SKM-1 treated with dmso at 0.1 percent for 144 hours (cell line): Measurements from ENCODE around the gene RFPL3.
"Not testable (repeated sequence)": the region's sequence is repeated elsewhere in the genome, so short reads cannot be mapped to it uniquely, and the experiment has no call there.

Experiments used
- DNase-seq: peaks from one replicate; lab custom pipeline; 2025; ENCODE audit not compliant: unreplicated experiment; lab: John Stamatoyannopoulos, UW

Gene RFPL3

DNA sequence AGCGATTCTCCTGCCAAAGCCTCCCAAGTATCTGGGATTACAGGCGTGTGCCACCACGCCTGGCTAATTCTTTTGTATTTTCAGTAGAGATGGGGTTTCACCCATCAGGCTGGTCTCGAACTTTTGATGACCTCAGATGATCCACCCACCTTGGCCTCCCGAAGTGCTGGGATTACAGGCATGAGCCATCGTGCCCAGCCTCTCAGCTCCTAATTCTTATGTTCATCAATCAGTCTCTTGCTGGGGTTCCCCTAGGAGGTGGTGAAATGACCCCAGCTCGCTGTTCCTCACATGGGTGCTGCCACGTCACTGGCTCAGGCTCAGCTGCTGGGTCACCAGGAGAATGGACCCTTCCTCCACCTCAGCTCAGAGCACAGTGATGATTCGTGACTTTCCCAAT is at the start of gene RFPL3:
RFPL3 (plus strand) TSS at position 301 of the 400 bp plus-strand sequence. CDS start 205 bp downstream, outside the sequence.
- not testable (repeated sequence) for DNase-seq

DNA sequence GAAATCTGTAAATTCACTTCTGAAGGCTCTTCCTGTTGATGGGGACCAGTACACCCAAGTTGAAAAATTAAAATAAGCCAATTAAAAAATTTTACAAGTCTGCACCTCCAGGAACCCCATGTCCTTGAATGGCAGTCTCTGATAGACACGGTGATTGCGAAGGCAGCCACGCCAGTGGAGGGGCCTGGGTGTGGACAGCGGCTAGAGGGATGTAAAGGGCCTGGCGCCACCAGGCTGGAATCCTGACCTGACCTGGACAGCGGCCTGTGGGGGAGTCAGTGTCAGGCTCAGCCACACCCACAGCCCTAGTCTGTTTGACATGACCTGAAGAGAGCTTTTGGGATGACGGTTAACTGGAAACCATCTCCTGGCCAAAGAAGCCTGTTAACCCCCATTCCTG is 49.5 kb upstream of the RFPL3 start:
- DNase-seq = no peak

DNA sequence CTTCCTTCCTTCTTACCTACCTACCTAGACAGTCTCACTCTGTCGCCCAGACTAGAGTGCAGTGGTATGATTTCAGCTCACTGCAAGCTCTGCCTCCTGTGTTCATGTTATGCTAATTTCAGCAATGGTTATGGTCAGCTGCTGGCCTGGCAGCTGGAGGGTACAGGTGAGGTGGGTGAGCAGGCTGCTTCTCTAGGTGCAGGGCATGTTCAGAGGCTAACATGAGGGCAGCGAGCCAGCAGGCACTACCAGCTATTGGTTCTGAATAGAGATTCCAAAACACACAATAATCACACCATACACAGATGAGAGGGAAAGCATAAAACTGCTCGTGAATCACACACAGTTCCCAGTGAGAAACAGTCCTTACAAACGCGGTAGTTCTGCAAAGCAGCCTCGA is 48.7 kb upstream of the RFPL3 start:
- DNase-seq = no peak

DNA sequence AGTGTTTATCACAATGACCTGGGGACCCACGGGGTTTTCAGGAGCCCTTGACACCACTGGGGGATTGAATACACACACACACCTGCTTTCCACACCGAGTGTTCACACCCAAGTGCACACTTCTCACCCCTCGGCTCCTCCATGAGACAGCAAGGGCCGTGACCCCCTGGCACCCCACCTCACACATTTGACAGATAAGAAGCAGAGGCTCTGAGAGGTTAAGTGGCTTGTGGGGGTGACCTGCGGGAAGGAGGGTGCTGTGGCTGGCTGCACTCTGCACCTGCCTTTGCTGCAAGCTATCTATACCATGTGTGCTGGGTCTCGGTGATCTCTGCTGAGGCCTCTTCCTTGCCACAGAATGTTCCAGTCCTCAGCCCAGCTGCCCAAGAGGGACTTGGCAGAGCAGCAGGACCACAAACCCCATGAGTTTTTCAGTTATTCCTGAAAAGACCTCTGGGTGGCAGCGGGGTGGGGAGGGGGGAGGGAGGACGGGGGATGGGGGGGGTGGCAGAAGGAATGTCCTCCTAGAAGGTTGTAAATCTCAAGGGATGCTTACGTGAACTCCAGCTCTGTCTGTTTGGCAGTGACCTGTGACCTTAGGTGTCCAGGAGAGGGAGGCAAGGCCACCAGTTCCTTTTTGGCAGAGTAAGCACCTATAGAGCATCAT is 47.9 kb upstream of the RFPL3 start:
- no peak for DNase-seq

DNA sequence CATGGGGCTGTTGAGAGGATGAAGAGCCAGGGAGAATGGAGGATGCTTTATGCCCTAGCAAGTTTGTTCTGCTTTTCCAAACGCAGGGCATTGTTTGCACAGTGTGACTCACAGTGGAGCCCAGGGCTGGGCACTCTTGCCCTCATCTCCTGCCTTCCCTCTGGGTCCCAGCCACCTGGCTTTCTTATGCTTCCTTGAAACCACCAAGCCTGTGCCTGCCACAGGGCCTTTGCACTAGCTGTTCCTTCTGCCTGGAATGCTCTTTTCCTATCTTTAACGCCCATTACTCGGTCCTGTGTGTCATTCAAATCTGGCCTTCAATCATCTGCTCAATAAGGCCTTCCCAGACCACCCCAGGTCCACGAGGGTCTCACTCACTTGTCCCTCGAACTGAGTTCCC is 46.9 kb upstream of the RFPL3 start:
- no peak for DNase-seq

DNA sequence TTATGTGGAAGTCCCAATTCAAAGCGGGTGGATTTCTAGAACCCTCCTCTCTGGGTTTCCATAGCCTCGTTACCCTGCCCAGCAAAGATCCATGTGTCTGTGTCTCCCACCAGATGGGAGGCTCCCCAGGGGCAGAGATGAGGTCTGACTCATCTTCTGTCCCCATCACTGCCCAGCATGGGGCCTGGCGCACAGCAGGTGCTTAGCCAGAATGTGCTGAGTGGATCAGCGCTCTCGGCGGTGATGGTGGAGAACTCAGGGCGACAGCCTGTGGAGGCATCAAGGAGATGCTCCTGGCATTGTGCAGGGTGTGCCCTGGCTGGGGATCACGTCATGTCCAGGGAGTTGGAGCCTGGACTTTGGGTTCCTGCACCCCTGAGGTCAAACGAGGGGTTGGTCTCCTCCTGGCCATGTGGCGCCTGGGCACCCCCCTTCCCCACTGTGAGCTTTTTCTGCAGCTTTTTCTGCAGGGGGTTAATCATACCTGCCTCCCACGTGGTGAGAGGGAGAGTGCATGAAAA is 46.1 kb upstream of the RFPL3 start:
- DNase-seq = no peak

DNA sequence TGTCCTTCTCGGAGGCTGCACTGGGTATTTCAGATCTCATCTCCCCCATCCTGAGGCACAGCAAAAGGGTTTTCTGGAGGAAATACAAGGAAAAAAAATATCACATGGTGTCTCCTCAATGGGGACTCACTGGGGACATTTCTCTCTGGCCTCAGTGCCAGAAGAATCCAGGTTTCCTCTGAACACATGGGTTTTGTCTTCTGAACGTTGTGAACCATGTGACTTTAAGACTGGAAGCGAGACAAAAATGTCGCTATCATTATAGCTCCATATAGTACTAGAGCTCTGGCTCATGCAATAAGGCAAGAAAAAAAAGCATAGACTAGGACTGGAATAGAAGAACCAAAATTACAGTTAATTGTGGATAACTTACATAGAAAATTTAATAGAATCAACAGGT is 44.9 kb upstream of the RFPL3 start:
- DNase-seq = no peak

DNA sequence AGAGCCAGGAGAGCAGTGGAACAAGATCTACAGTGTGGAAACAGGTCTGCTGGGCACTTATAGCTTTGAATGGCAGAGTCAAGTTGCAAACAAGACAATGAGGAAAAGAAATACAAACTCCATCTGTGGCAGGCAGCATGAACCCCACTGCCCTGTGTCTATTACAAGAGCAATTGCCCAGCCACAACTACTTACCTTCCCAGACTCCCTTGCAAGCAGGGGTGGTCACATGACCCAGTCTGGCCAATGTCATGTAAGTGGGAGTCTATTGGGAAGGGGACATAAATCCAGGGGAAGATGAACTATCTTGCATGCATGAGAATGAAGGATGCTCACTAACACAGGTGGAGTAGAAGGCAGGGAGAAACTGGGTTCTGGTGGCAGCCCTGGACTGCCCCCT is 44.1 kb upstream of the RFPL3 start:
- no peak for DNase-seq

DNA sequence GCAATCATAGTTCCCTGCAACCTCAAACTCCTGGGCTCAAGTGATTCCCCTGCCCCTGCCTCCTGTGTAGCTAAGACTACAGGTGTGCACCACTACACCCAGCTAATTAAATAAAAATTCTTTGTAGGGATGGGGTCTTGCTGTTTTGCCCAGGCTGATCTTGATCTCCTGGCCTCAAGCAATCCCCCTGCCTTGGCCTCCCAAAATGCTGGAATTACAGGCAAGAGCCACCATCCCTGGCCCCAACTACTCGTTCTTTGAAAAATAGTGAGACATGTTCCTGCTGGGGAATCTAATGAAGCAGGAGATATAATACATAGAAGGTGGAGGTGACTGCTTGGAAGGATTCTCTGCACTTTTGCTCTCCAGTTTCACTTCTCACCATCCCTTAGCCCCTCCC is 40.1 kb upstream of the RFPL3 start:
- no peak for DNase-seq

DNA sequence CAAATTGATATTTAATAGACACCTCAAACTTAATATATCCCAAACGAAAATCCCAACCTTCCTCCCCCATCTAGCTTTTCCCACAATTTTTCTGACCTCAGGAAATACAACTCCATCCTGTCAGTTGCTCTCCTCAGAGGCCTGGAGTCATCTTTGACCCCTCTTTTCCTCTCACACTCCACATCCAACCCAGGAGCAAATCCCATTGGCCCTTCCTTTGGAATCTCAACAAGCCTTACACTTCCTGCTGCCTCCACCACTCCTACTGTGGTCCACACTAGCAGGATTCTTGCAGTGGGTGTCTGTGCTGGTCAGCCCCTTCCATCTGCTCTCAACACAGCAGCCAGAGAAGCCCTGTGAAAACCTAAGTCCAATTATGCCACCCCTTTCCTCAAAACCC is 39.3 kb upstream of the RFPL3 start:
- no peak for DNase-seq

DNA sequence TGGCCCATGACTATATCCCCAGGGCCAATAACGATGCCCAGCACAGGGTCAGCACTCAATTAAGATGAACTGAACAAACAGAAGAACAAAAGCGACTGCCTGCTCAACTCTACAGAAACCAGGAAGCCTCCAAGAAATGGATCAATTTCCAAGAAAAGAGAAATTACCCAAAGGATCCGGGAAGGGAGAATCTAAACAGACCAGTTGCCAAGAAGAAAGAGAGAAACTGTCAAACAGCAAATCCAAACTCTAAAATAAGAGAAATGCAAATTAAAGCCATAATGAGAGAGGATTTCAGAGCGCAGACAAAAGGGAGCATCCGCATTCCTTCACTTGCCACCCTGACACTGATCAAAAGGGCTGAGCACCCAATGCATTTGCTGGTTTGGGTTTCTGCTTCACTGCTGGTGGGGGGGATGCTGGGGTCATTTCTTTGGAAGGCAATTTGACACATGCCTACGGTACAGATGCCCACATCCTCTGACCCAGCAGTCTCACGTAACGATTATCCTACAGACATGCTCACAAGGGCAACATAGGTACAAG is 37.7 kb upstream of the RFPL3 start:
- no peak for DNase-seq

DNA sequence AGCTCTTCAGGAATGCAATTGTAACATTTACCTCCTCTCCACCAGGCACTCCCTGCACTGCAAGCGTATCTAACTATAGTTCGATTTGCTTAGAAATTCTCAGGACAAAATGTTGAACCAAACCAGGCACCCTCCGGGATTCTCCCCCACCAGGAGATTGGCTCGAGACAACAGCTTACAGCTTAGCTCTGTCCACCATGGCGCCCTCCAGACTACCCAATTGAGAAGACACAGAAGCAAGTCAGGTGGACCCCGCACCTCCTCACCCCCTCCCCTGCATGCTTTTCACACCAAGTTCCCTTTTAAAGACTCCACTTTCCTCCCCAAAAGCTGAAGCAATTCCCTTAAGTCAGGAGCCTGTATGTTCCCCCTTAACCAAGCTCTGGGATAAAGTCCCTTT is 34.7 kb upstream of the RFPL3 start:
- no peak for DNase-seq

DNA sequence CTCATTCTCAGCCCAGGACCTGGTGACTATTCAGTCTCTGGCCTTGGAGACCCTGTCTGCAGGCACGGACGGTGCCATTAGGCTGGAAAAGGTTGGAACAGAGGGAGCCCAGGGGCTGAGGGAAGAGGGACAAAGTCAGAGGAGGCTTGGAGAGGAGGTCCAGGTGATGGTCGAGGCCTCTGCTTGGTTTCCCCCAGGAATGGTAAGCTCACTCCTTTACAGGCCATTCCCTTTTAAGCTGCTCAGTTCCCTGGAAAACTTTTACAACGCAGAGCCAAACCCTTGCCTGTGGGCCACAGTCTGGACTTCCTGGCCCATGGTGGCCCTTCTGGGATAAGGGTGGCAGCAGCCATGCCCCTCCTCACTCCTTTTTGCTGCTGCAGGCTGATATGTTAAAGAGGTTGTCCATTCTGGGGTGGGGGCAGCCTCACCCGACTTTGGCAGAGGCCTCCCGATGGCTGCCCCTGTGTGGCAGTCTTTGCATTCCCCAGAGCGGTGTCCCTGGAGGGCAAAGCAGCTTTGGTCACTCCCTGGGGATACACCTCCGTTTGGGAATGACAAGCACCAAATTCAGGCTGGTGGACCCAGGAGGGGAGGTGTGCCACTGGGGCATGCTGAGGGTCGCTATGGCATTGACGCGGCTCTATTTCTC is 34.0 kb upstream of the RFPL3 start:
- no peak for DNase-seq

DNA sequence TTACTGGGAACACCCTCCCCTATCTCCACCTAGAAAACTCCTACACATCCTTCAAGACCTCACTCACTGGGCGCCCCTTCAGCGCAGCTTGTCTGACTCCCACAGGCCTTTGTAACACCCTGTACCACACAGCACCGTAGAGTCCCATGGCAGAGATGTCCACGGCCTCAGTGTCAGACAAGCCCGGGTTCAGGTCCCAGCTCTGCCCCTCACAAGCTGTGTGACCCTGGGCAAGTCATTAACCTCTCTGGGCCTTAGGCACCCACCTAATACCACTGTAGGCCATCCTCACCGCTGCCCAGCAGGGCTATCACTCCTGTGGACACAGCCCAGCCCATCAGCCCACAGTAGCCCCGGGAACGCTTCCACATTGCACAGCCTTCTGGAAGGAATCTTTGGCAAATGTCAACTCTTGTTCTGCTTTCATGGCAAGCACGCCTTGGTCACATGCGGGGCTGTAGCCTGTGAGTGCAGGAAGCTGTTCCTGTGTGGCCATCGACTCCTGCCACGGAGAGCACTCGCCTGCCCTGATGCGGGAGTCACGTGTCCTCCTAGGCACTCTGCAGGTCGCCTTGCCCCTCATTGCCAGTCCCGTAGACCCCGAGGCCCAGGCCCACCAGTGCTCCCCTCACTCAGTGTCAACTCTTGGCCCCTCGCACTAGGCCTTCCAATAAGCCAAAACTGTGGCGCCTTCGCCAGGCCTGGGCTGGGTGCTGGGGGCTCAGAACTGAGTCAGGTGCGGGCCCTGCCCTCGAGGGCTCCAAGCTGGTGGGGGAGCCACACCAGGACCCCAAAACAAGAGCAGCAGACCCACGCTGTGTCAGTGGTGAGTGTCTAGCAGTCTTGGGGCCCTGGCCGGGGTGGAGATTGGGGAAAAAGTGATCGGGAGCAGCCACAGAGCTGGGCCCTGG is 32.9 kb upstream of the RFPL3 start:
- no peak for DNase-seq

DNA sequence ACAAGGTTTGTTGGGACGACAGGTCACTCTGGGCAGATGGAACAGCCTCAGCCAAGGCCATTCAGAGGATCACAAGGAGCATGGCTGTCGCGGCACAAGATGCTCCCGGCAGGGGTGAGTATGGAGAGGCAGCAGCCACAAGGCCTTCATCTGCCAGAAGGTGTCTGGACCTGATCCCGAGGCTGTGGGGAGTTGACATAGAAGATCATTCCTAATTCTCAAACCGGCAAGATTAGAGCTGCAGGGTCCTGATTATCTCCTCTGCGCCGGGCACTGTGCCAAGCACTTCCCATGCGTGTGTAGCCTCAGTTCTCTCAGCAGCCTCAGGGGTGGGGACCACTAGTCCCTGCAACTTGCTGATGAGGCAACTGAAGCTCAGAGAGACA is 32.3 kb upstream of the RFPL3 start:
- no peak for DNase-seq

DNA sequence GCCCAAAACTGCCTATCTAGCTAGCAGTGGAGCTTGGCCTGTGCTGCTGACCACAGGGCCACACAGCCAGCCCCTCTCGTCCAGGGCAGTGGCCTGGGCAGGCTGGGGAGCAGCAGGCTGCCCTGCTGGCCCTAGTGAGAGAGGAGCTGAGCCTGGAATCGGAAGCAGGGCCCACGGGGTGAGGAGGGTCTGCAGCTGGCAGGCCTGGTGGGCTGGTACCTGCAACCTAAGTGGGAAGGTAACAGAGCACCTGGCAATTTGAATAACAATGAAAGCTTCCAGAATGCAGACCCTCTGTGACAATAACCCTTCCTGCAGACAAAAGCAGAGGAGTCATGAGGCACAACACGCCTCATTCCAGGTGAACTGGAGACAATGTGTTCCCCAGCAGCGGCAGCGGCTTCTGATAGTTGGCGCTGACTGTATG is 31.8 kb upstream of the RFPL3 start:
- no peak for DNase-seq

DNA sequence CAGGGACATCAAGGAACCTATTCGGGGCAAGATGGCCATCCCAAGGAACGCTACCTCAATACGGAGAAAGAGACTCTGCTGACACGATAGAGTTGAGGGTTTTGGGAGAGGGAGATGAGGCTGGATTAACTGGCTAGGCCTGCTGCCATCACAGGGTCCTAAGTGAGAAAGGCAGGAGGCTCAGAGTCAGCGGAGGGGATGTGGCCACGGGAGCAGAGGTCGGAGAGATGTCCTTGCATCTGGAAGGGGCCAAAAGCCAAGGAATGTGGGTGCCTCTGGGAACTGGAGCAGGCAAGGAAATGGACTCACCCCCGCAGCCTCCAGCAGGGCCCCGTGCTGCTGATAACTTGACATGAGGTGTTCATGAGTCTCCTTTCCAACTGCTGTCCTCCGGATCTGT is 31.0 kb upstream of the RFPL3 start:
- DNase-seq = no peak

DNA sequence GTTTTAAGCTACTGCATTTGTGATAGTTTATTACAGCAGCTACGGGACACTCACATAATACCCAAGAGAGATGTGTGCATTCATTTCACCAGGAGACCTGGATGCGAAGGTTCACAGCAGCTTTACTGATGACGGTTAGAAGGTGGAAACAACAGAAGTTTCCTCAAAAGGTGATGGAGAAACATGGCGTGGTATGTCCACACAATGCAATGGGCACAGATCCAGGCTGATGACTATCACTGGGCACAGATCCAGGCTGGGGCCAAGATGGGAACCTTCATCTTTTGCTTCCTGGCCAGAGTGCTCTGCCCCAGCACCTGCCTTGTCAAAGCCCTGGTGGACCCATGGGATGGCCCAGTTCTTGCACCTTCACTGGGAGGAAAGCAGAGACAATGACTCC is 30.6 kb upstream of the RFPL3 start:
- no peak for DNase-seq

DNA sequence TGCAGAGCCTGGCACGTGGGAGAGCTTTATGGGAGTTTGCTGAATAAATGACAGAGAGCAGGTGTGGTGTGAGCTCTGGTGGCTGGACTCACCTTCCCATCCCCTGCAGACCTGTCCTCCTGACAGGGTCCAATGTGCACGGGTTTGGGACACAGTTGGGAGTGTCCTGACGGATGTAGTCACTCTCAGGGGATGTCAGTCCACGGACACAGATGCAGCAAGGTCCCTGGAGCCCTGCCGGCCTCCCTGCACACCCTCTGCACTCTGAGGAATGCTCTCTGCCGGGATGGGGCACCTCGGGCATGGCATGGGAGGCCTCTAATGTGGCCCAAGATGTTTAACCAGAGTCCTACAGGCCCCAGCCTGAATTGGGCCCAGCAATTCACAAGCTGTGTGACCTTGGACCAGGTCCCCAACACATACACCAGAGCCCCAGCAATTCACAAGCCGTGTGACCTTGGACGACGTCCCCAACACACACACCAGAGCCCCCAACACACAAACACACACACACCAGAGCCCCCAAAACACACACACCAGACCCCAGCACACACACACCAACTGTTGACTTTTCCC is 30.0 kb upstream of the RFPL3 start:
- DNase-seq = no peak

DNA sequence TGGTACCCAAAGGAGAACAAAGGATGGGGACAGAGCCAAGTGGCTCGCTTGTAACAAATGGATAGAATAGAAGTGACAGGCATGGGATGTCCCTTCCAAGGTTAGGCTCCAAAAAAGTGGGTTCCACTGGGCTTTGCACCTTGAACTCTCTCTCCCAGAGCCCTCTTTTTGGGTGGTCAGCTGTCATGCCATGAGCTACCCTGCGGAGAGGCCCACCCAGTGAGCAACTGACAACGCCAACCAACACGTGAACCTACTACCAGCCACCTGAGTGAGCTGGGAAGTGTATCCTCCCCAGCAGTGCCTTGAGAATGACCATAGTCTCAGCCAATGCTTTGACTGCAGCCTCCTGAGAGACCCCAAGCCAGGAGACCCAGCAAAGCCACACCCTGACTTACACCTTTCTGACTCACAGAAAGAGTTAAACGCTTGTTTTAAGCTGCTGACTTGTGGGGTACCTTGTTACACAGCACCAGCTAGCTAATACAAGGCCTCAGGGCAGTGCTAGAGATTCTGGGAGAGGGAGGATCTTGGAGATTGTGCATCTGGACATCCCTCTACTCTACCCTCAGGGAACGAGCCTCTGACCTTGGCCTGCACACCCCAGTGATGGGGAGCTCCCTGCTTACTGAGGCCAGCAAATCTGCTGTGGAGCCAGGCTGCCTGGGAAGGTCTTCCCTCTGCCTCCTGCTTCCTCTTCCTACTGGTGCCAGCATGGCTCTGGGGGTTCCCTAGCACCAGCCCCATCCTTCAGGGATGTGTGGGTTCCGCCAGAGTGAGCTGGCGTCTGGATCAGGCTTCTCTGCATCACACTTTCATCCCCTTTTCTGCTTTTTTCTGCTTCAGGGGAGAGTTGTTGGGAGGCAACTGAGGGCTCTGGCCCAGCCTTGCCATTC is 29.1 kb upstream of the RFPL3 start:
- DNase-seq = no peak
